Lower leg skin (tissue), 3 donors: Measurements from ENCODE around the gene PLN.

ENCODE experiments used
- POLR2A ChIP-seq, 2 donors: fragments of 450-650 bp; IDR thresholded peaks; one replicate each; pipeline ENCODE4 v1.6.1; 2016 to 2017; ENCODE audit warnings: antibody characterized with exemption in 2 of 2, mild to moderate bottlenecking in 1 of 2, moderate library complexity in 1 of 2
- TF ChIP-seq, protein P1 (sequence below), 3 donors: fragments of 450-650 bp; IDR thresholded peaks; one replicate each; pipeline ENCODE4 v1.5.1; 2016; ENCODE audit warnings: antibody characterized with exemption in 3 of 3, mild to moderate bottlenecking in 3 of 3, moderate library complexity in 2 of 3

DNA sequence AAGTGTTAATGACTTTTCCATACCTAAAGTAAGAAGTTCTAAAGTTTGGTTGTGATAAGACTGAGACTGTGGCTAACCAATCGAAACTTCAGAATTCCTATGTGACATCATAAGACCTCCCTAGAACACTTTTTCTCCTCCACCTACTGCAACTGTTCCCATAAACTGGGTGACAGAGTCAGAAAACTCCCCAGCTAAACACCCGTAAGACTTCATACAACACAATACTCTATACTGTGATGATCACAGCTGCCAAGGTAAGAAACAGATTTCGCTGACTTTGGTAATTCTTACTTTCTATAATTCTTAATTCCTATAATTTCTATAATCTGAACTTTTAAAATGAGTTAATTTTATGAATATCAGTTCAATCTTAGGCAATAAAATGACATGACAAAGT lies at the start of gene PLN:
- TF ChIP-seq, protein P1, sequence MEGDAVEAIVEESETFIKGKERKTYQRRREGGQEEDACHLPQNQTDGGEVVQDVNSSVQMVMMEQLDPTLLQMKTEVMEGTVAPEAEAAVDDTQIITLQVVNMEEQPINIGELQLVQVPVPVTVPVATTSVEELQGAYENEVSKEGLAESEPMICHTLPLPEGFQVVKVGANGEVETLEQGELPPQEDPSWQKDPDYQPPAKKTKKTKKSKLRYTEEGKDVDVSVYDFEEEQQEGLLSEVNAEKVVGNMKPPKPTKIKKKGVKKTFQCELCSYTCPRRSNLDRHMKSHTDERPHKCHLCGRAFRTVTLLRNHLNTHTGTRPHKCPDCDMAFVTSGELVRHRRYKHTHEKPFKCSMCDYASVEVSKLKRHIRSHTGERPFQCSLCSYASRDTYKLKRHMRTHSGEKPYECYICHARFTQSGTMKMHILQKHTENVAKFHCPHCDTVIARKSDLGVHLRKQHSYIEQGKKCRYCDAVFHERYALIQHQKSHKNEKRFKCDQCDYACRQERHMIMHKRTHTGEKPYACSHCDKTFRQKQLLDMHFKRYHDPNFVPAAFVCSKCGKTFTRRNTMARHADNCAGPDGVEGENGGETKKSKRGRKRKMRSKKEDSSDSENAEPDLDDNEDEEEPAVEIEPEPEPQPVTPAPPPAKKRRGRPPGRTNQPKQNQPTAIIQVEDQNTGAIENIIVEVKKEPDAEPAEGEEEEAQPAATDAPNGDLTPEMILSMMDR (IDR thresholded peaks at IDR 0.05): no peak
- TF ChIP-seq POLR2A (IDR thresholded peaks at IDR 0.05): no peak
